ENCODE data around the gene DGKD.

DGKD gene

DNA sequence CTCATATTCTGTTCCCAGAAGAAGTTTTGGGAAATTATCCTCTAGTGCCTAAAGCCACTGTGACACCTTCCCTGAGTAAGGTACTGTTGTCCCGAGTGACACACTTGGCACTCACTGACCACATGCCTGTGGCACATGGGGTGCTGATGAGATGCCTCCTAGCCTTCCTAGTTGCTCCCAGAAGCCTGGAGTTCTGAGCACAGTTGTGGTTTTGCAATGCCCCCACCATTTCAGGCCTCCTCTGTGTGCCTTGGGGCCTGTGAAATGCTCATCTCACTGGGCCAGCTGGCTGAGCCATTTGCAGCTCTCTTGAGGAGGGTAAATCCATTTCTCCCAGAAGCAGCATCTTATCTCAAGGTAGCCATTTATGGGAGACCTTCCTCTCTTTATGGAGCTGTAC lies 91.8 kb downstream of the DGKD start:
- DNase-seq (ENCODE audit: low read depth in 2 of 2): no peak

DNA sequence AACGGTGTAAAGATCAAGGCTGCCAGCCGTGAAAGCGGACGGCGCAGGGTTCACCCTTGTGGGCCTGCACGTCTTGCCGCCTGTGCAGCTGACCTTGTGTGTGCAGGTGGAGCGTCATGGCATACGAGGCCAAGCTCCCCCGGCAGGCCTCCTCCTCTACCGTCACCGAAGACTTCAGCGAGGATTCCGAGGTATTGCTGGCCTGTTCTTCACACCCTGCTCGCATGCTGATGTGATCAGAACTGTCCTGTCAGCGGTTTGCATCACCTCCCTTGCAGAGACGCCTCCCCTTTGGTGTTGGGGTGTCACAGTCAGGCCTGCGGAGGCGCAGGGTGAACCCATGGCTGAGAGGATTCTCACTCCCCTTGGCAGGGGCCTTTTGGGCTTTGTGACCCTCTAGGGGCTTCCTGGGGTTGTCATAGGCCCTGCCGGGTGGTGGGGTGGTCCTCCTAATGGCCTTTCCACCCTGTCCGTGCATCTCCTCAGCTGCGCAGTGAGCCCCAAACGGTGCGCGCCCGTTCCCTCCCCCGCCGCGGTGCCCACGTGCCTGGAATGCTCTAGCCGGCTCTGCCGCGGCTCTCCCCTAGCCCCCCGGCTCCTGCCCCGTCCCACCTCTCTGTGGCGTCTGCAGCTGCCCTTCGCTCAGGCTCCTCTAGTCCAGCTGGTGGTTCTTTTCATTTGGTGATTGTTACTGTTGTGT lies 92.5 kb downstream of the DGKD start:
- DNase-seq (ENCODE audit: low read depth in 2 of 2): no peak

DNA sequence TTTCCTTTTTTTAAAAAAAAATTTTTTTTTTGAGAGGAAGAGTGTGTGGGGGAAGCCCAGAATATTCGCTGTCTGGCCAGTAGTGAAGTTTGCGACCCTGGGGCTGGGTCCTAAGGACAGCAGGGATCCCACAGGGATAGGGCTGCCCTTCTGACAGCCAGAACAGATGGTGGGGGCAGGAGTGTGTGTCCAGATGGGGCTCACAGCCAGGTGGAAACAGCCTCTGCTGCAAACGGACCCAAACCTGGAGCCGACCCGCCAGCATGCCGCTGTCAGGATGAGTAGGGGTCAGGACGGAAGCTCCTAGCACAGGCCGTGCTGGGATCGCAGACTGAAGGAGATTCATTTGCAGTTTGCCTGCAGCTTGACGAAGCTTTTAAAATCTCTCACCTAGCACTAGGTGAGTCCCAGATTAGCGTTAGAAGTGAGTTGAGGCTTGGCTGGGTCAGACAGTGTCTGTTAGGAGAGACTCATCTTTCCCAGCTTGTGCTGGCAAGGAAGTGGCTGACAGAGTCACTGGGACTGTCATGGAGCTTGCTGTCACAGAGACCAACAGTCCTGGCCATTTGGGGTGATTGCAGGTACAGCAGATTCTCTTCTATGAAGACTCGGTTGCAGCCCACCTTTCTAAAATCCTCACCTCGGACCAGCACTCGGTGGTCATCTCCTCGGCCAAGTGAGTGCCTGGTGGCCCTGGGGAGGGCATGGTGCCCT lies 93.4 kb downstream of the DGKD start:
- no peak for DNase-seq (ENCODE audit: low read depth in 2 of 2)

DNA sequence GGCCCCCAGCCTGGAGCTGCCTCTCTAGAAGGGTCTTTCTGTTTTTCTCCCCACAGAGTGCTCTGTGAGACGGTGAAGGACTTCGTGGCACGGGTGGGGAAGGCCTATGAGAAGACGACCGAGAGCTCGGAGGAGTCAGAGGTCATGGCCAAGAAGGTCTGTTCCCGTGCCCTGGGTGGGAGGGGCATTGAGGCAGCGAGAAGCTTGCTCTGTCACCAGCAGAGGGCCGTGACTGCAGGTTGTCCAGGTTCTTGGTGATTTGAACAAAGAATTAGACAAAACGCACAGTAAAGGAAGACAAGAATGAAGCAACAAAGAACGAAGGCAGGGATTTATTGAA lies 93.9 kb downstream of the DGKD start:
- DNase-seq (ENCODE audit: low read depth in 2 of 2): no peak

DNA sequence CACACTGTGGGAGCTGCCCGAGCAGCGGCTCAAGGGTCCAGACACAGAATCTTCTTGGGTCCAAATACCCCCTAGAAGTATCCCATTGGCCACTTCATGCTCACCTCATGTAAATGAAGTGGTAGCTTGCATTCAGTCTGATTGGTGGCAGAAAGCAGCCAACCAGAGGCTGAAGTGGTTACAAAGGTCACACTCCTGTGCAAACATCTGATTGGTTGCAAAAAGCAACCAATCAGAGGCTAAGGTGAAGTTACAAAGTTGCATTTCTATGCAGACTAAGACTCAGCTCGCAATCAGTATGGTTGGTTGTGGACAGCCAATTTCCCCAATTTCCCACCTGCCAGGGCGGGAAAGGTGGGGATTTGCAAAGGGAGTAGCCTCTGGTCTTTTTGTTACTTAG lies 94.3 kb downstream of the DGKD start:
- DNase-seq (ENCODE audit: low read depth in 2 of 2): no peak

DNA sequence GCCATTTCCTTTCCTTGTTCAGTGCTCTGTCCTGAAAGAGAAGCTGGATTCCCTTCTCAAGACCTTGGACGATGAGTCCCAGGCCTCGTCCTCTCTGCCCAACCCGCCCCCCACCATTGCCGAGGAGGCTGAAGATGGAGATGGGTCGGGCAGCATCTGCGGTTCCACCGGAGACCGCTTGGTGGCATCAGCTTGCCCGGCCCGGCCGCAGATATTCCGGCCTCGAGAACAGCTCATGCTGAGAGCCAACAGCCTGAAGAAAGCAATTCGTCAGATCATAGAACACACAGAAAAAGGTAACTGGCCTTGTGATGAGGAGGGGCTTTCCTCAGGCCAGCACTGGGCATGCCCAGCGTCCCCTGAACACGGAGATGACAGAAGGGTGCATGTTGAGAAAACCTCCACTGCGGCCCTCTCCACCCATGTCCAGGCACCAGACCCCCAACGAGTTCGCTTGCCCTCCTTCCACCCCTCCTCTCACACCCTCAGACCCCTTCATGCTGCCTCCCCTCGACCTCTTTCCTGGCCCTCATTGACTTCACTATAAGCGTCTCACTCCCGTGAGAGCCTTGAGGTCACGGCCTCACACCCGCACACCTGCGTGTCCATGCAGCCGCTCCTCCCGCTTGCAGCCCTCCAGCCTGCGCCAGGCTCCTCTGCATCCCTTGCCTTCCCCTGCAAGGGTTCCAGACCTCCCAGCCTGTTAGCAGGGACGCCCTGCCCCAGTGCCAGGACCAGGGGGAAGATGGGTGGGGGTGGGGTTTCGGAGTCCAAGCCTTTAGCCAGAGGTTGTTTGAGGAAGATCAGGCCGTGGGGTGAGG lies 95.0 kb downstream of the DGKD start:
- no peak for DNase-seq (ENCODE audit: low read depth in 2 of 2)

DNA sequence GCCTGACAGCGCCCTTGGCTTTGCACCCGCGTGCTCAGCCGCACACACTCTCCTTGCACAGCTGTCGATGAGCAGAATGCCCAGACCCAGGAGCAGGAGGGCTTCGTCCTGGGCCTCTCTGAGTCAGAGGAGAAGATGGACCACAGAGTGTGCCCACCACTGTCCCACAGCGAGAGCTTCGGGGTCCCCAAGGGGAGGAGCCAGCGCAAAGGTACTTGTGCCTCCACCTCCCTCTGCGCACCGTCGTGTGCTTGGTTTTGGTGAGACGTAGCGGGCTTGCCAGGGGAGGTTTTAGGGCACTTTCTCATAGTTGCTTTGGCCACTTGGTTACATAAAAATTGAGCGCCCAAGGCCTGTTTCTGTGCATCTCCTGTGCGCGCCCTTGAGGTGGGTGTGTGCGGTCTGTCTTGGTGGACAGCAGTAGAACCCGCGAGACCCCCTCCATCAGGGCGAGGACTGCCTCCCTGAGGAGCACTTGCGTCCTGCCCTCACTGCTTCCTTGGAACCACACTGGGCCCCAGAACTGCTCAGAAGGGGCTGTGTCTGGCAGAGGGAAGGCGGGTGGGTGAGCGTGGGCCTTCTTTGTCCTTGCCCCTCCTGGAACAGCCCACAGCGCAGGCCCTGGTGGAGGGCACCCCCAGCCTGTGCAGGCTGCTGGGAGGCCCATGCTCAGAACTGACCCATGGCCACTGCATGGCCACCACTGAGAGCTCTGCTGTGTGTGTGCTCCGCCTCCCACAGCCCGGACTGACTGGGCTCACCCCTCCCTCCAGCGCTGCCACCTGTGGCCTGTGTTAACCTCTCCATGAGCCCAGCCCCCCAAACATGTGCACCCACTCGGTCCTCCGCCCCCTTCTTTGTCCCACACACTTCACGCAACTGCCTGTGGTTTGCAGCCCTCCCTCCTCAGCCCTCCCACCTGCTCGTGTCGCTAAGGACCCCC lies 95.9 kb downstream of the DGKD start:
- no peak for DNase-seq (ENCODE audit: low read depth in 2 of 2)

DNA sequence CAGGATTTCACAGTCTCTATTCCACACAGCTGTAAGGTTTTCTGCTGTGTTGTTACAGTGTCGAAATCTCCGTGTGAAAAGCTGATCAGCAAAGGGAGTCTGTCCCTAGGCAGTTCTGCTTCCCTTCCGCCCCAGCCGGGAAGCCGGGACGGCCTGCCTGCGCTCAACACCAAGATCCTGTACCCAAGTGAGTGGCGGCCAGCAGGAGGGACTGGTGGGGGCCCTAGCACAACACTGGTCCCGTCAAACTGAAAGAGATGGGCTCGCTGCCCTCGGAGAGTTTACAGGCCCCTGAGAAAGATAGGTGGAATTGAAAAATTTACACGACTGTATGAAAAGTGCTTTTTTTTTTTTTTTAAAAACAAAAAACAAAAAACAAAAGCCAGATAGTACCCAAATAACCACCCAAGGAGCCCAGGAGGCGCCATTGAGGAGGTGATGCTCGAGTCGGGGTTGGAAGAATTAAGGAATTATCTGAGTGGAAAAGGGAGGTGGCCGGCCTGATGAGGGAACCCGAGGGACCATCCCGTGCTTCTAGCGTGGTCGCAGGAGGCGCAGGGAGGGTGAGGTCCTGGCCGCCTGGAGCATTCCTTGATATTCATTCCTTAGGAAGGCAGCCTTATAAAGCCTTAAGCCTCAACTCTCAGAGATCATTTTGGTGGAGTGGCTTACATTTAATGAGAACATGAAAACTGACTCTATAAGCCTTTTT lies 96.7 kb downstream of the DGKD start:
- no peak for DNase-seq (ENCODE audit: low read depth in 2 of 2)

DNA sequence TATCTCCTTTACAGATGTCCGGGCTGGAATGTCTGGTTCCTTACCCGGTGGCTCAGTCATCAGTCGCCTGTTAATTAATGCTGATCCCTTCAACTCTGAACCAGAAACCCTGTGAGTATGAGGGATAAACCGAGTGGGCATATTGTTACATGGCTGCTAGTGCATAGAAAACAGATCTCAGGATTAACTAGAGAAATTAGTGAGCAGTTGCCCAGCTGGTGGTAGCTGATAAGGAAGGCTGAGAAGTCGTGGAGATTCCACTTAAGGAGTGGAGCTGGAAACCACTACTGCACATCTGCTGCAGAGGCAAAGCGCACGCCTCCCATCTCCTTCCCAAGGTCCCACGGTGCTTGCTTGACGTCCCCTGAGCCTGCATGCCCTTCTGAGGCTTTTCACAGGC lies 97.7 kb downstream of the DGKD start:
- DNase-seq (ENCODE audit: low read depth in 2 of 2): no peak

DNA sequence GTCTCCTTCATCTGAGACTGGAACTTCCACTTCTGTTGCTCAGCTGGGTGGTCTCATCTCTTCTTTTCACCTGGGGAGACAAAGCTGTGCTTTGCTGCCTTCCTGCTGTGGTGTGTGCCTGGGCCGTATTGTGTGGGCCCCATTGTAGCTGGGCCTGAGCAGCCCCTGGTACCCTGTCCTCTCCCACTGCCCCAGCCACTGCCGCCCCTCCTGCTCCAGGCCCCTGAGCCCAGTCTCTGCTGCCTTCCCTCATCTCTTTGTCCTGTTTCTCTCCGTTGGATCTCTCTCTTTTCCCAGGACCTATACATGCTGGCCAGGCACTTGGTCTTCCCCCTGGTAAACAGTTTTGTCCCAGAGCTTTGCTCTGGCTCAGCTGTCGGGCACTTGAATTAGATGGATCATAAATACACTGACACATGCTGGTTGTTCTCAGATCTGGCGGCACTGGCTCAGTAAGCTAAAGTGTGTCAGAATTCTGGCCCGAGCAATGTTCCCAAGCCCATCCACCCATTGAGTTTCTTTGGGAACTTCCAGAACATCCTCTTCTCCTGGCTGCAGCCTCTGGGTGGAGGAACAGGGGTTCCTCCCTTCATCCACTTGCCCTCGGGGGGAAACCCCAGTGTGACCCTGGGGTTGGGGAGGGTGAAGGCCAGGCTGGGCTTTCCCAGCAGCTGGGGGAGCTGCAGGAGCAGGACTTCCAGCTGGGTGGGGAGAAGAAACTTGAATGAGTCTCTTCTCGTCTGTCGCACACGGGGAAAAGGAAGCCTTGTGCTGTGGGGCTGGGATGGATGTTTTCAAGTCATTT lies 99.0 kb downstream of the DGKD start:
- DNase-seq (ENCODE audit: low read depth in 2 of 2): no peak

DNA sequence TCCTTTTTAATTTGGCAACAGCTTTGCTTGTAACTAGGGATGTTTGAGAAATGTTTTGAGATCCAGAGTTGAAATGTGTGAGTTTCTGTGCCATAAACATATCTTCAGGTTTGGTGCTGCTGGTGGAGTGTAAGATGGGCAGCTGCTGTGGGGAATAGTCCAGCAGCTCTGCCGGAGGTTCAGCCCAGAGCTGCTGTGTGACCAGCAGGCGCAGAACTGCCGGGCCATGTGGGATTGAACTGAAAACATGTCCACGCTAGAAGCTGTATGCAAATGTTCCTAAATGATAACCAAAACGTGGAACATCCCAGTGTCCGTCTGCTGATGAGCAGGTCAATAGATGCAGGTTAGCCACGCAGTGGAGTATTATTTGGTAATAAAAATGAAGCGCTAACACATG lies 99.6 kb downstream of the DGKD start:
- no peak for DNase-seq (ENCODE audit: low read depth in 2 of 2)

DNA sequence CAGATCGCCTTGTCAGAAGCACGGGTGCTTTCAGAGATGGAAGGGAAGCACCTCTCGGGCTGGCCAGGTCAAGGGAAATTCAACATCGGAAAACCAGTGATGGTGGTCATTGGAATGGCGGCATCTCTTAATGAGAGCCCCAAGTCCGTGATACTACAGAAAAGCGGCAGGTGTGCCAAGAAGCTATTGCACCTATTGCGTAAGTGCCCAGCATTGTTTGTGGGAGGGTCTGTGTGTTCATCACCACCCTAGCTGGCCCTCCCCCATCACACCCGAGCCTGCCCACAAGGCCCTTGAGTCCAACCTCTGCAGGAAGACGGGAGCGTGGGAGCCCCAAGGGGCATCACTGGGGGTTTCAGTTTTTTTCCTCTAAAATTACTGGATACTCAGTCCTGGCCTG lies 100.7 kb downstream of the DGKD start:
- DNase-seq (ENCODE audit: low read depth in 2 of 2): no peak

DNA sequence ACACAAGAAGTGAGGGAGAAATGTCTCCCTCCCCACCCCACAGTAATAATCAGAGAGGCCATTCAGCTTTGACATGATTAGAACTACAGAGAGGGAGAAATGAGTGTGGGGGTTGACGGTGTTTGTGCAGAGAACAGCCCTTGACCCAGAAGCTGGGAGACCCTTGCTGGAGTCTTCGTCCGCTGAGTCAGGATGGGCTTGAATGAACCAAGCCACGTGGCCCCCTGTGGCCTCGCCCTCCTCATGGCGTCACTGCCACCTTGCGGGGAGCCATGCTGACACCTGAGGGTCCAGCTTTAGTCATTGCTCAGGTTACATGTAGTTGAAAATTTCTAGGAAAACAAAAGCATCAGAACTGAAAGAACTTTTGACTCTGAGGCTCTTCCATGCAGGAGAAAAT lies 101.2 kb downstream of the DGKD start:
- DNase-seq (ENCODE audit: low read depth in 2 of 2): no peak

DNA sequence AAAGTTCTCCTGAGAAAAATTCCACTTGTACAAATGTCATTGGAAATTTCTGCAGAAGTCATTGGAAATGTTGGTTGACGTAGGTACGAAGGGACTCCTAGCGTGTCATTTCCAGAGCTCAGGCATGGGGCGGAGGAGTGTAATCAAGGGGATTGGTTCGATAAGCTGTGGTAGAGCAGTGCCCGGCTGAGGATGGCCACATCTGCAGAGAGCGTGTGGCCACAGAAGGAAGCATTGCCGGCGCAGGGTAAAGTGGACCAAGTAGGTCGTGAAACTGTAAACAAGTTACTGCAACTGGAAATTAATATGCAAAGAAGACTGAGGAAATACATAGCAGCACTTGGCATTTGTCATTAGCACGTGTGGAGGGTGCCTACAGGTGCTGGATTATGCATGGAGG lies 101.8 kb downstream of the DGKD start:
- no peak for DNase-seq (ENCODE audit: low read depth in 2 of 2)

DNA sequence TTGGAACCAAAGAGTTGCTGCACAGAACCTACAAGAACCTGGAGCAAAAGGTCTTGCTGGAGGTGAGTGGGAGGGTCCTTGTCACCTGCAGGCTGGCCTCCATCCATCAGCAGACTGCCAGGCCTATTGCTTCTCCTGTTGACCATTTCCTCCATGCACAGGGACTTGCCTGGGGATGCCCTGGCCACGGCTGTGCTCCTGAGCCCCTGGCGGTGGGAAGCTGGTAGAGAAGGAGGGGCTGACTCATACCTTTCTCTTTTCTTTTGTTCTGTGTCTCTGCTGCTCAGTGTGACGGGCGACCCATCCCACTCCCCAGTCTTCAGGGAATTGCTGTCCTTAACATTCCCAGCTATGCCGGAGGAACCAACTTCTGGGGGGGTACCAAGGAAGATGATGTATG lies 102.6 kb downstream of the DGKD start:
- DNase-seq (ENCODE audit: low read depth in 2 of 2): no peak

DNA sequence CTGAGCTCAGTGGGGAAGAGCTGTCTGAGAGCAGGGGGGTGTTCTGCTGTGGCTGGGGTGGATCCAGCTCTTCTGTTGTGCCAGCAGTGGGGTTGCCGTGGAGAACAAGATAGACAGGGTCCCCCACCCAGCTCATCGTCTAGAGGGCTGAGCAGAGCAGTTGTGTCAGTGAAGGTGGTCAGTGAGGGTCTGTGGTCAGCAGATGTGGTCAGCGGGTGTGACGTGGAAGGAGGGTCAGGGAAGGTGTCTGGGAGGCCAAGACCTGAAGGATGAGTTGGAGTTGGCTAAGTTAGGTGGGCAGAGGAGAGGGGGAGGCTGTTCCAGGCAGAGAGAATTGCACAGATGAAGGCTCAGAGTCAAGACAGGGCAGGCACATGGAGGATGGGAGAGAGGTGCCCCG lies 103.1 kb downstream of the DGKD start:
- DNase-seq (ENCODE audit: low read depth in 2 of 2): no peak

DNA sequence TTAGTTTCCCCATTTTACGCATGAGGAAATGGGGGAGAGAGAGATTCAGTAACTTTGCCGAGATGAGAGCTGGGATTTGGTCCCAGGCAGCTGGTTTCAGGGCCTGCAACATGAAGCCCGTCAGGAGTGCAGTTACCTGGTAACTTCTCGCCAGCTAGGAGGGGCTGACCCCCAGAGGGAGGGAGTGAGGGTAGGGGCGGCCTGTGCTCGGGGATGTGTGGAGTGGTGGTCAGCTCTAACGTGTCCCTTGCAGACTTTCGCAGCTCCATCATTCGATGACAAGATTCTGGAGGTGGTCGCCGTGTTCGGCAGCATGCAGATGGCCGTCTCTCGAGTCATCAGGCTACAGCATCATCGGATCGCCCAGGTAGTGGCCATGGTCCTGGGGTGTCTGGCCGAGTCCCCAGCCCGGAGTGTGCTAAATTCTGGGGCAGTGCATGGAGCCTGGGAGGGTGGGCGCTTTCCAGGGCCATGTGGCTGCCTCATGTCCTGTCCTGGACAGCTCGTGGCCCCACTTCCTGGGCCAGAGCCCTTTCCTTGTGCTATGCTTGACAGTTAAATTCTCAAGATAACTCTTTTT lies 103.8 kb downstream of the DGKD start:
- DNase-seq (ENCODE audit: low read depth in 2 of 2): no peak

DNA sequence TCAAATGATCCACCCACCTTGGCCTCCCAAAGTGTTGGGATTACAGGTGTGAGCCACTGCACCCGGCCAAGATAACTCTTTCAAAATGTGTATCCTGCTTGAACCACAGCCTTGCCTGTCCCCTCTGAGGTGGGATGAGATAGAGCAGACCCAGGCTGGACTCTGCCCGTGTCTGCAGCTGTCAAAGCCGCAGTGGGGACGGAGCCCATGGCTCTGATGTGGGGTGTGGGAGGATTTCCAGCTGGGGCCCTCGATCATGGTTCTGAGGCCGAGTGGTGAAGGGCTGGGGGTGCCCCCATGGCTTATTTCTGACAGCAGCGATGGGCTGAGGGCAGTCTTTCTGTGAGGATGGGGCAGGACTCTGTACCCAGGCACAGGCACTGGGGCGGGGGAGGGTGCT lies 104.5 kb downstream of the DGKD start:
- no peak for DNase-seq (ENCODE audit: low read depth in 2 of 2)

DNA sequence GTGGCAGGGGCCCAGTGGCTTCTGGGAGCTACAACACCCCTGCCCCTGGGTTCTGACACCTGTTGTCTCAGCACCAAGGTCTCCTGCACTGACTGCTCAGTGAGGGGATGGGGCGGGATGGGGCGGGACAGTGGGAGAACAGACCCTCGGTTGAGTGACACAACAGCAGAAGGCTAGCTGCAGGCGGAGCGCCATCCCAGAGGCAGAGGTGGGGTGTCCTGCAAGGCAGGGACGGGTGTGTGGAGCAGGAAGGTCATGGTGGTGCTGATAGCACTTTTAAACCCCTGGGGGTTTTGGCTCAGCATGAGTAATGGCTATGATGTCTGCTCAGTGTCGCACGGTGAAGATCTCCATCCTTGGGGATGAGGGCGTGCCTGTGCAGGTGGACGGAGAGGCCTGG lies 105.1 kb downstream of the DGKD start:
- DNase-seq (ENCODE audit: low read depth in 2 of 2): no peak
